Activated naive CD8-positive, alpha-beta T cell (primary cell): ENCODE measurements around the gene PYDC2.

ENCODE experiments used
- H3K27ac Mint-ChIP-seq: one replicate; pipeline ENCODE4 v1.8.0; 2021; ENCODE audit warnings: mixed read lengths
- H3K27me3 Mint-ChIP-seq: one replicate; pipeline ENCODE4 v1.8.0; 2021; ENCODE audit warnings: mixed read lengths
- H3K36me3 Mint-ChIP-seq: one replicate; pipeline ENCODE4 v1.8.0; 2021; ENCODE audit warnings: mixed read lengths
- H3K4me1 Mint-ChIP-seq: one replicate; pipeline ENCODE4 v1.8.0; 2021; ENCODE audit warnings: low read depth, mixed read lengths
- H3K4me3 Mint-ChIP-seq: one replicate; pipeline ENCODE4 v1.8.0; 2021; ENCODE audit warnings: mild to moderate bottlenecking, mixed read lengths
- H3K9me3 Mint-ChIP-seq: one replicate; pipeline ENCODE4 v1.8.0; 2021; ENCODE audit warnings: low read depth, mixed read lengths

The PYDC2 gene

DNA sequence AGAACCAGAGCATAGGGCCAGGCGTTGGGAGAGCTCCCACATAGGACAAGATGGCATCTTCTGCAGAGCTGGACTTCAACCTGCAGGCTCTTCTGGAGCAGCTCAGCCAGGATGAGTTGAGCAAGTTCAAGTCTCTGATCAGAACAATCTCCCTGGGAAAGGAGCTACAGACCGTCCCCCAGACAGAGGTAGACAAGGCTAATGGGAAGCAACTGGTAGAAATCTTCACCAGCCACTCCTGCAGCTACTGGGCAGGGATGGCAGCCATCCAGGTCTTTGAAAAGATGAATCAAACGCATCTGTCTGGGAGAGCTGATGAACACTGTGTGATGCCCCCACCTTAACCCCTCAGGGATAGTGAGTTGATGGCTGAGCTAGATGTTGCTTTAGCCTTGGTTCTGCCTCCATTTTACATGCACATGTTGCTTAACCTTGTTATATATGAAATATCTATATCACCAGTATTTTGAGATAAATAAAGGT, at the start of gene PYDC2:
TSS of gene PYDC2 (plus strand) at position 51 of the 483 bp plus-strand sequence. CDS start at position 51, 0 bp downstream.
- Mint-ChIP-seq H3K36me3 (no peaks in the 10 kb centered on the region), H3K4me3 (no peak within 1 kb of the TSS), H3K27ac (no peak within 1 kb of the TSS), H3K27me3 (no peaks in the 10 kb centered on the region), H3K4me1 (no peaks in the 10 kb centered on the region), H3K9me3 (no peaks in the 10 kb centered on the region)

DNA sequence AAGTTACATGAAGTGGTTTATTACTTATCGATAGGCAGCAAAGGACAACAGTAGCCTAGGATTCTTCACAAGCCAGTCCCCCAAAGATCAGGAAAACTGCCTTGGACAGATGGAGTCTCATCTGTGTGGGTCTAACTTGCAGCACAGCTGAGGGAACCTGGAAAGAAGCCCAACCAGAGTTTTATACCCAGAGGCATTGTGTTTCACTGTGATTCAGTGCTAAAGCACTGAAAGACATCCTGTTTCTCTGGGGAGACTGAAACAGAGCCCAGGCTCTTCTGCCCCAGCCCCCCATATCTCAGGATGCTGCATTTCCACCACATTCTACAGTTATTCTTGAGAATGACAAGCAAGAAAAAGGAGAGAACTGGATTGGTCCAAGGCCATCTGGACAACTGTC, 48.2 kb upstream of the PYDC2 start:
- peaks cover 3% of the 10 kb centered on the region for H3K9me3 Mint-ChIP-seq
- no peak overlapping the region for H3K27ac Mint-ChIP-seq
- no peaks in the 10 kb centered on the region for H3K27me3 Mint-ChIP-seq
- no peaks in the 10 kb centered on the region for H3K36me3 Mint-ChIP-seq
- H3K4me1 Mint-ChIP-seq, result no peaks in the 10 kb centered on the region
- H3K4me3 Mint-ChIP-seq, result no peak overlapping the region

DNA sequence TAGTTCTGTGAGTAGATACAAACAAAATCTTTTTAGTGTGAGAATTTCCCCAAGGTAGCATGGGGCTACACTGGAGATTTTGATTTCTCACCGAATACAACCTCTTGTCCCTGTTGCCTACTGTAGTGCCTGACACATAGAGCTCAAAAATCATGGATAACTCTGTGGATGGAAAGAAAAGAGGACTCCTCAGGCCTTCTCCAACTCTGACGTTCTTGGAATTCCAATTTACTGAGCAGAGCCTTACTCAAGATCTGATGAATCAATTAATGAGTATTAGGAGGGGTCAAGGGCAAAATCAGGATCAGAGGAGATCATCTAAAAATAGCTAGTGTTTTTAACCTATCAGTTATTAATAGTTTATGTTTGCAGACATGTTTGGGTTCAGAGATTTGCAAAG, 46.7 kb upstream of the PYDC2 start:
- no peak overlapping the region for H3K27ac Mint-ChIP-seq
- no peaks in the 10 kb centered on the region for H3K4me1 Mint-ChIP-seq
- H3K27me3 Mint-ChIP-seq, result no peaks in the 10 kb centered on the region
- H3K9me3 Mint-ChIP-seq, result no peaks in the 10 kb centered on the region
- no peak overlapping the region for H3K4me3 Mint-ChIP-seq
- no peaks in the 10 kb centered on the region for H3K36me3 Mint-ChIP-seq

DNA sequence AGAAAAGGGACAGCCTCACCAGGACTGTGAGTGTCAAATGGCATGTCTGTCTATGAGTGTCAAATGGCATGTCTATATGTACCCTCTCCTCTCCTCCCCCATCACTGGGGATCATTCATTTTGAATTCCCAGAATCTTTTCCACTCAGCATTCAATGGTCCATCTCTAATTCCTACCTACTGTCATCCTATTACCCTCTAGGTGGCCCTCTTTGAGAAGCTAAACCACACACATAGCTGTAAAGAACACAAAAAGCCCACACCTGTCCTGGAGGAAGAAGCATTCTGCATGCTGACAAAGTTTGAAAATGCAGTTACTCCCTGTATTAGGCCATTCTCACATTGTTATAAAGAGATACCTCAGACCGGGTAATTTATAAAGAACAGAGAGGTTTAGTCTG, 46.2 kb upstream of the PYDC2 start:
- Mint-ChIP-seq H3K9me3 (no peaks in the 10 kb centered on the region), H3K4me3 (no peak overlapping the region), H3K4me1 (no peaks in the 10 kb centered on the region), H3K36me3 (no peaks in the 10 kb centered on the region), H3K27me3 (no peaks in the 10 kb centered on the region), H3K27ac (no peak overlapping the region)

DNA sequence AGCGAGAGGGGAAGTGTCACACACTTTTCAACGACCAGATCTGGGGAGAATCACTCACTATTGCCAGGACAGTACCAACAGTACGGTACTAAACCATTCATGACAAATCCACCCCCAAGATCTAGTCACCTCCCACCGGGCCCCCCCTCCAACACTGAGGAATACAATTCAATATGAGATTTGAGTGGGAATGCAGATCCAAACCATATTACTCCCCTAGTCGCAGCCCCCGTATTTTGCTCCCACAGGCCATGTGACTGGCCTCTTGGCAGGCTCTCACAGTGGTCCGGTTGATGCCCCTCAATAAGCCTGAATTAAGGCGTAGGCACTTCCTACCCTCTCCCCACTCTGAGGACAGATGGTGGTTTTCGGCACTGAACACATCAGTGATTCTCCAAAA, 45.4 kb upstream of the PYDC2 start:
- Mint-ChIP-seq H3K4me3 (no peak overlapping the region), H3K4me1 (no peaks in the 10 kb centered on the region), H3K36me3 (no peaks in the 10 kb centered on the region), H3K9me3 (no peaks in the 10 kb centered on the region), H3K27ac (no peak overlapping the region), H3K27me3 (no peaks in the 10 kb centered on the region)

DNA sequence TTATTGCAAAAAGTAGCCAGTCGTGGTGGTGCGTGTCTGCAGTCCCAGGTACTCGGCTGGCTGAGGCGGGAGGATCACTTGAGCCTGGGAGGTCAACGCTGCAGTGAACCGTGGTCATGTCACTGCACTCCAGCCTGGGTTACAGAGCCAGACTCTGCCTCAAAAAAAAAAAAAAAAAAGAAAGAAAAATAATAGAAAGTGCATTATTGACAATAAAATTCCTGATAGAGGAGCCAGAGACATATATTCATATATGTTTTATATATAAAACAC, 43.6 kb upstream of the PYDC2 start:
- Mint-ChIP-seq H3K9me3 (no peaks in the 10 kb centered on the region), H3K4me3 (no peak overlapping the region), H3K27ac (no peak overlapping the region), H3K36me3 (no peaks in the 10 kb centered on the region), H3K27me3 (no peaks in the 10 kb centered on the region), H3K4me1 (no peaks in the 10 kb centered on the region)

DNA sequence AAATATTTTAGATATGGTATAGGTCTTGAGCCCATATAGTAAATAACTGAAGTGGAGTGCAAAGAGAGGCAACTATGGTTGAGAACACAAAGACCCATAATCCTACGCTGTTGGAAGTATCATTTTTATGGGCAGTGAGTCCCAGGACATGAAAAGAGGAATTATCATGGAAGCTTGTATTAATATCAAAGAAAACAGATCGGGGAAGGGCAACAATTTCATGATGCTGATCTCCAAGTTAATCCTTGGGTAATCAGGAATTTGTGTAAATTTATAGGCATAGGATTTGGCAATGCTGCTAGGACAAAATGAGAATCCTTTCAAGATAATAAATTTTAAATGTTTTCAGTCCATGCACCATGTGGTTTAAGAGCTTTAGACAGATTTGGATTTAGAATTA, 40.2 kb upstream of the PYDC2 start:
- no peaks in the 10 kb centered on the region for H3K36me3 Mint-ChIP-seq
- H3K4me1 Mint-ChIP-seq, result no peaks in the 10 kb centered on the region
- no peaks in the 10 kb centered on the region for H3K9me3 Mint-ChIP-seq
- no peak overlapping the region for H3K27ac Mint-ChIP-seq
- no peaks in the 10 kb centered on the region for H3K27me3 Mint-ChIP-seq
- H3K4me3 Mint-ChIP-seq, result no peak overlapping the region

DNA sequence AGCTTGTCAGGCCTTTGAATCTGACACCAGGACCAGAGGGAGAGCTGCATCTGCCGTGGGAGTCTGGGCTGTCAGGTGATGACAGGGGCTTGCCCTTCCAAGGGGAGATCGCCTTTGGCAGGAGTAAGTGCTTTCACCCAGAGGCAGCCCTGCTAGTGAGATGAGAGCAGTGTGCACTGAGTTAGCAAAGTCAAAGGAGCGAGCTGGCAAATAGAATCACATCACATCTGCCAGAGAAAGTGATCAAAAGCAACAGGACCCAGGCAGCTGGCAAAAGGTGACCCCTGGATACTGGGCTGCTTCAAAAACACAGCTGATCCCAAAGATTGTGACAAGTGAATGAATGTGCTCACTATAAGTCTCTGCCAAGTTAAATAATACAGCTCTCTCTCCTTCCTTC, 36.1 kb upstream of the PYDC2 start:
- no peaks in the 10 kb centered on the region for H3K4me1 Mint-ChIP-seq
- no peak overlapping the region for H3K27ac Mint-ChIP-seq
- peaks cover 1% of the 10 kb centered on the region for H3K27me3 Mint-ChIP-seq
- peaks cover 3% of the 10 kb centered on the region for H3K9me3 Mint-ChIP-seq
- H3K36me3 Mint-ChIP-seq, result no peaks in the 10 kb centered on the region
- H3K4me3 Mint-ChIP-seq, result no peak overlapping the region

DNA sequence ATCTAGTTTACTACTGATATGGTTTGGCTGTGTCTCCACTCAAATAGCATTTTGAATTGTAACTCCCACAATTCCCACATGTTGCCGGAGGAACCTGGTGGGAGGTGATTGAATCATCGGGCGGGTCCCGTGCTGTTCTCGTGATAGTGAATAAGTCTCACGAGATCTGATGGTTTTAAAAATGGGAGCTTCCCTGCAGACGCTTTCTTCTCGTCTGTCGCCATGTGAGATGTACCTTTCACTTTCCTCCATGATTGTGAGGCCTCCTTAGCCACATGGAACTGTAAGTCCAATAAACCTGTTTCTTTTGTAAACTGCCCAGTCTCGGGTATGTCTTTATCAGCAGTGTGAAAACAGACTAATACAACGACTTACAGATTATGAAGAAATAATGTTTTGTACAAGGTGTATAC, 35.6 kb upstream of the PYDC2 start:
- Mint-ChIP-seq H3K27ac (no peak overlapping the region), H3K27me3 (peaks cover 1% of the 10 kb centered on the region), H3K9me3 (peaks cover 3% of the 10 kb centered on the region), H3K4me3 (no peak overlapping the region), H3K36me3 (no peaks in the 10 kb centered on the region), H3K4me1 (no peaks in the 10 kb centered on the region)

DNA sequence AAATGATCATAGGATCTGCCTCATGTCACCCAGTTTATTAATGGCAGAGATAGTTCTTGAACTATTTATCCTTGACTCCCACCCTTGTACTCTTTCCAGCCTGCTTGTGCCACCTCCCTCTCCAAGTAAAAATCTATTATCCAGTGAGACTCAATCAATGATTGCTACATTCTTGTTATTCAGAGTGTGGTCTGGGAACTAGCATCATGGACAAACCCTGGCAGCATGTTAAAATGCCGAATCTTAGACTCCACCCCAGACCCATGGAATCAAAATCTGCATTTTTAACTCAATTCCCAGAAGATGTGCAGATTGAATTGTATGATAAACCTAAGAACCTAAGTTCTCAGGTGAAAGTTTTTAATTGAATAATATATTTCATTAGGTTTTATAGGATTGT, 34.7 kb upstream of the PYDC2 start:
- Mint-ChIP-seq H3K9me3 (peaks cover 5% of the 10 kb centered on the region), H3K27me3 (peaks cover 1% of the 10 kb centered on the region), H3K27ac (no peak overlapping the region), H3K36me3 (no peaks in the 10 kb centered on the region), H3K4me1 (no peaks in the 10 kb centered on the region), H3K4me3 (no peak overlapping the region)

DNA sequence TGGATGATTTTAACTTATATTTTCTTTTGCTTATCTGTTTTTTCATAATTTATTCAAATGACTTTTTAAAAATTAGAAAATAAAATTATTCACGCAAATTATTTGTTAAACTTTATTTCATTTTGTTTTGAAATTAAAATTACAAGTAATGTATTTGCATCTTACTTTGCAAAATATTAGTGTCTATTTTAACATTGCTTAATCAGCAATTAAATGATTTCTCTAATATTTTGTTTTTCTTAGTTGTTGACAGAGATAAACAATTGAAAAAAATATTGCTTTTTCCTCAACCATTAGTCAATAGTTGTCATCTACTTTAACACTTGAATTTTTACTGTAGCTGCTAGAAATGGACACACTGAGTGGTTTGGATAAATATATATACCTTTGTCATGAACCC, 32.8 kb upstream of the PYDC2 start:
- no peak overlapping the region for H3K27ac Mint-ChIP-seq
- no peak overlapping the region for H3K4me3 Mint-ChIP-seq
- H3K27me3 Mint-ChIP-seq, result peaks cover 1% of the 10 kb centered on the region
- H3K9me3 Mint-ChIP-seq, result peaks cover 10% of the 10 kb centered on the region
- H3K4me1 Mint-ChIP-seq, result no peaks in the 10 kb centered on the region
- no peaks in the 10 kb centered on the region for H3K36me3 Mint-ChIP-seq

DNA sequence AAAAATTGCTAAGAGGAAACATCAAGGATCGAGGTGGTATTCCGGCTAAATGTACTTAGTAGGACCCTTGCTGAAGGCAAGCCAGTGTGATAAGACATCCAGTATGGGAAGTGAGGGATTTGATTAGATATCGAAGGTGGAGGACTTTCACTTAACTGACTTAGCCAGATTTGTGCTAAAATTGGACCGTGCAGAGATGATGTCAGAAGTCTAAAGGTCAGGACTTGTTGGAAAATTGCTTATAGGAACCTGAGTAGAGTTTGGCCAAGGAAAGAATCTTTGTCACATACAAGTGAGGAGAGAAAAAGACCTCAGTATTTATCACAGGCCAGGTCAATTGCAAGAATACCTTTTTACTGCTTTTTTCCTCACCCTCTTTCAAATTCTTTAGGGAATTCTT, 30.9 kb upstream of the PYDC2 start:
- H3K27me3 Mint-ChIP-seq, result peaks cover 1% of the 10 kb centered on the region

DNA sequence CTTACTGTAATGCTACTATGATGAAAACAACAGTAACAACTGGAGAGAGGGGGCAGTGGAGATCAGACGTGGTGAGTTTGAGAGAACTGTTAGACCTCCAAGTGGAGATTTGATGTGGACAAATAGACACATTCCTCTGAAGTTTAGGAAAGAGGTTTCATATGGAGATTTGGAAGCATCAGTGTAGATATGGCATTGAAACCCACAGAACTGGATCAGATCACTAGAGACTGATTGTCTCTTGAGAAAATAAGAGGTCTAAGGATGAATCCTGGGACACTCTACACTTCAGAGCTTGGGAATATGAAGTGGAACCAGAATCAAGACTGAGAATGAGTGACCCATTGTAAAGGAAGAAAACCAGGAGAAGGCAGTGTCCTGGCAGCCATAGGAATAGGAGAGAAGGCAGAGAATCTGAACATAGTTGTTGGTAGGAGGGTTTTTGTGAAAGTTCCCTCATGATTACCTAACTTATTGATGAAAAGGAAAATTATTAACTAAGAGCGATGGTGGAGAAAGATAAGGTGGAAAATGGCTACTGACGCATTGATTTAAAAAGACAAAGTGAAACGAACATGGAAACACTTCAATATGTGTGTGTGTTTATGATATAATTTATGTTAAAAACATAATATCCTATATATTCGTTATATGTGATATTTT, 29.7 kb upstream of the PYDC2 start:
- Mint-ChIP-seq H3K4me3 (no peak overlapping the region), H3K4me1 (no peaks in the 10 kb centered on the region), H3K36me3 (no peaks in the 10 kb centered on the region), H3K27ac (no peak overlapping the region), H3K27me3 (peaks cover 1% of the 10 kb centered on the region), H3K9me3 (peaks cover 7% of the 10 kb centered on the region)

More for the DNA sequence above, 30.9 kb upstream of the PYDC2 start:
- no peaks in the 10 kb centered on the region for H3K4me1 Mint-ChIP-seq
- H3K9me3 Mint-ChIP-seq, result peaks cover 10% of the 10 kb centered on the region
- no peak overlapping the region for H3K4me3 Mint-ChIP-seq
- no peaks in the 10 kb centered on the region for H3K36me3 Mint-ChIP-seq
- no peak overlapping the region for H3K27ac Mint-ChIP-seq

DNA sequence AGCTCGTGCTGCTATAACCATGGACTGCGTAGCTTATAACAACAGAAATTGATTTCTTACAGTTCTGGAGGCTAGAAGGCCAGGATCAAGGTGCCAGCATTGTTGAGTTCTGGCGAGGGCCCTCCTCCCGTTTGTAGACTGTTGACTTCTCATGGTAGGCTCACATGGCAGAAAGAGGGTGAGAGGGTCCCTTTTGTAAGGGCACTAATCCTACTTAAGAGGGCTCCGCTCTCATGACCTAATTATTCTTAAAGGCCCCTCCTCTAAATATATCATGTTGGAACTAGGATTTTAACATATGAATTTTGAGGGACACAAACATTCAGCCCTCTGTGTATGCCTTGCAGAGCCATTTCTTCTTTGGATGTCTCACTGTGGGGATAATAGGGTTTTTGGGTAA, 28.8 kb upstream of the PYDC2 start:
- H3K4me1 Mint-ChIP-seq, result no peaks in the 10 kb centered on the region
- H3K9me3 Mint-ChIP-seq, result peaks cover 7% of the 10 kb centered on the region
- no peak overlapping the region for H3K27ac Mint-ChIP-seq
- no peaks in the 10 kb centered on the region for H3K27me3 Mint-ChIP-seq
- no peaks in the 10 kb centered on the region for H3K36me3 Mint-ChIP-seq
- H3K4me3 Mint-ChIP-seq, result no peak overlapping the region

DNA sequence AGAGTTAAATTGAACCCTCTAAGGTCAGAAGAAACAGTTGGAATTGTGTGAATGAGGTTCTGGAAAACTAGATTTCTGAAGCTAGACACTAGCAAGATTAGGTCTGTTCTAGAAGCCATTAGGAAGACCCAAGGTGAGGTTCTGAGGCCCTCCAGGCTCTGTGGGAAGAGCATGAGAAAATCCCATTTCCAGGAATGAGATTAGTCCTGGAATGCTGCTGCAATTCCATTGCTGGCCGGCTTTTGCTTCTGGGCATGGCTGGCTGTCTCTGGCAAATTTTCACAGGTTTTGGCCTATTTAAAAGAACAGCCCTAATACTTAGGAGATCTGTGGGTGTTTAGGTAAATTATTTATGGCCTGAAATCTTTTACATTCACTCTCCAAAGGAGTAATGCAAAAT, 26.9 kb upstream of the PYDC2 start:
- Mint-ChIP-seq H3K9me3 (peaks cover 7% of the 10 kb centered on the region), H3K4me3 (no peak overlapping the region), H3K36me3 (no peaks in the 10 kb centered on the region), H3K27me3 (no peaks in the 10 kb centered on the region), H3K27ac (no peak overlapping the region), H3K4me1 (no peaks in the 10 kb centered on the region)

DNA sequence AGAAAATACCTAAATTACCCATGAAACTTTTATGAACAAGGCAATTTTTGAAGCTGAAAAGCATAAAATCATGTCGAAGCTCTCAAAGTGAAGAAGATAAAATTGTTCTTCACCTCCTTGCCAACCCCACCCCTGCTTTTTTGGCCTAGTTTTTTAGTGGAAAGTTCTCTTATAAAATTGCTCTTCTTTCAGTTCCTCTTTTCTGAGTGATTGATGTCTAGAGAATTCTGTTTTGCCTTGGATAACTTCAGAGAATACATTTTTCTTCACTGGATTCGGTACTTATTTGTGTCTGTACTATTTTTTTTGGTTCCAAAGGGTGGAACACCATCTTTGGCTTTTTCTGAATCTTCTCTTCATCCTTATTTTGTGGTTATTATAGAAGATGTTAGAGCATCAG, 25.0 kb upstream of the PYDC2 start:
- H3K9me3 Mint-ChIP-seq, result peaks cover 17% of the 10 kb centered on the region
- no peak overlapping the region for H3K4me3 Mint-ChIP-seq
- H3K36me3 Mint-ChIP-seq, result no peaks in the 10 kb centered on the region
- H3K4me1 Mint-ChIP-seq, result no peaks in the 10 kb centered on the region
- H3K27me3 Mint-ChIP-seq, result peaks cover 3% of the 10 kb centered on the region
- H3K27ac Mint-ChIP-seq, result no peak overlapping the region
